HL-60/S4 treated with phorbol 12-myristate 13-acetate at 8.2 ng/mL for 4 days and 3 days (cell line): Measurements from ENCODE around the gene APH1A.
"Not testable (repeated sequence)": the region's sequence is repeated elsewhere in the genome, so short reads cannot be mapped to it uniquely, and the experiment has no call there.

ENCODE experiments used
- in situ Hi-C: fragments of 300-500 bp; cut with MboI; formaldehyde crosslinking; loops from 2 replicates; pipeline ENCODE4 v1.15.0; 2022; ENCODE audit warnings: low sequenced_read_pairs

The APH1A gene

DNA sequence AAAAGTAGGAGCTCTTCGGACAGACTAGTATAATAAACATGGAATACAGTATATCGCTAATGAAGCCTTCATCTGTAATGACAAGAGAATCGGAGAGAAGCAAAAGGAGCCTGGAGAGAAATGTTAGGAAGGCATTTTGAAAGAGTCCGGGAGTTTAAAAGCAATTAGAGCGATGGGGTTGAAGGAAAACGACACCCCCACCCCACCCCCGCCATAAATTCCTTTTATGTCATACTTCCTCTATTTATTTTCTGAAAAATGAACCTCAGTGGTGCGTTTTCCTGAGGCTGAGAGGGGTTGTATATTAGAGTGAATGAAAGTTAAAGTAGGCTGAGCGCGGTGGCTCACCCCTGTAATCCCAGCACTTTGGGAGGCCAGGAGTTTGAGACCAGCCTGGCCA is 635 bp upstream of the APH1A start:
- in situ Hi-C loops: loop anchor here (25.0 kb wide), 1 partner anchor 268 kb away; the partner anchor contains the start of gene ADAMTSL4

DNA sequence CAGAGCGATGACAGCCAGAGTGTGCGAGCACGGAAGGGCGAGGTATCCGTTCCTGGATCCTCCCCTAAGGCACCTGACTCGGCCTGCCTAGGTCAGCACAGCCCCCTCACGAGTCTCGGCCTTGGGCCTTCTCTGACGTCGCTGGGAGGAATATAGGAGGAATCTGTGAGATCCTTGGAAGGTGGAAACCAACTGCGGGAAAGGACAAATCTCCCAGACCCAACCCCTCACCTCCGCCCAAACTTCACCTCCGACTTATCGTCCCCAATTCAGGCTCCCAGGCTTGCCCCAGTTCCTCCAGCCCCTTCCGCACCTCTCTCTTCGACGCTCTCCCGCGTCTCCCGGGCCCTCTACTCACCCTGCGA is 494 bp downstream of the APH1A start:
- in situ Hi-C loops: loop anchor here (25.0 kb wide), 1 partner anchor 269 kb away; the partner anchor contains the start of gene ADAMTSL4

DNA sequence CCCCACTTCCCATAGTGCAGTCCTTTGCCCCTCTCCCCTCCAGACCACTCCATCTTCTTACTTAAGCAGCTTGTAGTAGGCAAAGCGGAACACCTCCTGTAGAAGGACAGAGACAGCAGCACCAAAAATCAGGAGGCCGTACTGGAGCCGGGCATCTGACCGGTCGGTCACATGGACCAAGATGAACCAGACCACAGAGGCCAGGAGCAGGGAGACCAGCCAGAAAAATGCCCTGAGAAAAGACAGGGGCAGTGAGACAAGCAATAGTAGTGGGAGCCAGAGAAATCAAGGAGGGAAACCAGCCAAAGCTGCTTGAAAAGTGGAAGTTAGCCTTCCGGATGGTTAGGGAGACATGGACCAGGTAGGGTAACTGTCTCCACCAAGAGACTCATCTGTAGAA is 920 bp downstream of the APH1A start:
- in situ Hi-C loops: loop anchor here (25.0 kb wide), 1 partner anchor 269 kb away; the partner anchor contains the start of gene ADAMTSL4

DNA sequence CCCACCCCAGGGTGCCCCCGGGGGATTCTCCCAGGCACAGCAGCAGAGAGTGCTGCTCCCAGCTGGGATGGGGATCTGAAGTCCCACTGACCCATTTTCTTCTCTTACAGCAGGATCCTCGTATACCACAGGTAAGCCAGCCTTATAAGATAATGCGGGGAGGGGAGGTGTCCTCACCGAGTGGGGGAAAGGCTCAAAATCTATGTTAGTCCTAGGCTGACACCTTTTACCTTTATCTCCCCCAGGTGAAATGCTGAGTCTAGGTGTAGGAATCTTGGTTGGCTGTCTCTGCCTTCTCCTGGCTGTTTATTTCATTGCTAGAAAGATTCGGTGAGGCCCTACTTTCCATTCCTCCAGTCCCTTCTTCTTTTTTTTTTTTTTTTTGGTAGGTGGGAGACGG is 5.3 kb downstream of the APH1A start:
- in situ Hi-C loops: loop anchor here (25.0 kb wide), 1 partner anchor 274 kb away; the partner anchor contains the start of gene ADAMTSL4

DNA sequence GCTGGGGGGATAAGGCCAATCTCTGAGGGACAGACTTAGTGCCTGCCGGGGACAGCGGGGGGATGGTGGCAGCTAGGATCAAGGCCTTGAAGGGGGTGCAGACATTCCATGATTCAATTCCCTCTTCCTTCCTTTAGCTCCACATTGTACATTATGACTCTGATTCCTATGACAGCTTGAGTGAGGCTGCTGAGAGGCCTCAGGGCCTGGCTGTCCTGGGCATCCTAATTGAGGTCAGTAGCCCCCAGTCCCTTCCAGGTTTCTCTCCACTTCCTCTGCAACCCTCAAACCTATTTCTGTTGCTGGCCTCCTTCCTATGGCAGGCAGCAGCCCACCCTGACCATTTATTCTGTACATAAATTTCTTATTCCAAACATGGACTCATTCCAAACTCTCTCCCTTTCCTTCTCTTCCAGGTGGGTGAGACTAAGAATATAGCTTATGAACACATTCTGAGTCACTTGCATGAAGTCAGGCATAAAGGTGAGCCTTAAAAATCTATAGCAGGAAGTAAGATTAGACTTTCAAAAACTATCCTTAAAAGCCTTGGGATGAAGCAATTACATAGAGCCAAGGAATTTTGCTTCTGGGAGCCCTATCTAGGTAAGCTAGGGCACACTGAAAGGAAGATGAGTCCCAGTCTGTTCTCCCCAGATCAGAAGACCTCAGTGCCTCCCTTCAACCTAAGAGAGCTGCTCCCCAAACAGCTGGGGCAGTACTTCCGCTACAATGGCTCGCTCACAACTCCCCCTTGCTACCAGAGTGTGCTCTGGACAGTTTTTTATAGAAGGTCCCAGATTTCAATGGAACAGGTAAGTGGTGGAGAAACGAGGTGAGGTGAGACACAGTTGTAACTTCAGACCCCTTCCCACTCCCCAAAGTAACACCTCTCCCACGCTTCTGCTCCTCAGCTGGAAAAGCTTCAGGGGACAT is 6.2 kb downstream of the APH1A start:
- in situ Hi-C loops: loop anchor here (25.0 kb wide), 1 partner anchor 275 kb away; the partner anchor contains the start of gene ADAMTSL4

DNA sequence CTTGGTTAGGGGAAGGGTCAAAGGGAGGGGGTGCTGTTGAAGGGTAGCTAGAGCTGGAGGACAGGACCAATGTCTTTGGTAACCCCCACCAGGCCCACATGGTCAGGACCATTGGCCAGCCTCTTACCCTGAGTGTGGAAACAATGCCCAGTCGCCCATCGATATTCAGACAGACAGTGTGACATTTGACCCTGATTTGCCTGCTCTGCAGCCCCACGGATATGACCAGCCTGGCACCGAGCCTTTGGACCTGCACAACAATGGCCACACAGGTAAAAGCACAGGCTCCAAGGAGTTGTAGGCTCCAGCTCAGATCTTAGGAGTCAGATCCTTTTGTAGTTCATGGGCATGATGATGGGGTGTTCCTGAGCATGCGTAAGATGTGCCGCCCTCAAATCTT is 7.4 kb downstream of the APH1A start:
- in situ Hi-C loops: loop anchor here (25.0 kb wide), 1 partner anchor 276 kb away; the partner anchor contains the start of gene ADAMTSL4

DNA sequence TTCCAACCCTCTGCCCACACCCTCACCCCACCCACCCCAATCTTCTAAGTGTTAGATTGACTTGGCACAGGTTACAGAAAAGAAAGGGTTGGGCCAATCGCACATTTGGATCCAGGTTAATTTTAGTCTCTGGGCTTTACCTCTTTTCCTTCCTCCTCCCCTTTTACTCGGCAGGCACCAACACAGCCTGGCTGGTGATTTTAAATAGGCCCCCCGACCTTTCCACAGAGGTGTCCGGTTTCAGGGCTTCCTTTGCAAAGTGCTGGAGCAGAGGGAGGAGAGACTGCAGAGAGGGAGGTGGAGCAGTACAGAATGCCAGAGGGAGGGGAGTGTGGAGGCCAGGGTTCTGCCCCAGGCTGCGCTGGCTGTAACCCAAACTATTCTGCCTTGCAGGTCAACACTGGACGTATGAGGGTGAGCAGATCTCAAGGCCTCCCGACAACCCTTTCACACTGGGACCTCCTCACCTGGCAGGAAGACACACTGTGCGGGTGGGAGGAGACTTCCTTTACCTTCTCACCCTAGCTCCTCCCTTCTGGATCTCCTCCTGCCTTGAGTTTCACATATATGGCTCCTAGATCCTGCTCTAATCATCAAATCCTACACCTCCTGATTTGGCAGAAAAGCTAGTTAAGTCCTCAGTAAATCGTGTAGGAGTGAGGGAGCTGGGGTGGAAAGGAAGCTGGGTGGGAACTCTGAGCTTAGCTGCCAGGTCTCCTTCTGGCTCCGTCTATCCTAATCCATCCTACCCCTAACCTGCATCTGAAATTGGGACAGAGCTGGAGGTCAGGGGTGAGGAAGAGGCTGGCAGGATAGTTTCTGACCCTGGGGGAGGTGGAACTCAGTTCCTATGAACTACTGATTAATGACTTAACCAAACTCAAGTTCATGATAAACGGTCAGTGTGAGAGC is 8.8 kb downstream of the APH1A start:
- in situ Hi-C loops: loop anchor here (25.0 kb wide), 1 partner anchor 277 kb away; the partner anchor contains the start of gene ADAMTSL4

DNA sequence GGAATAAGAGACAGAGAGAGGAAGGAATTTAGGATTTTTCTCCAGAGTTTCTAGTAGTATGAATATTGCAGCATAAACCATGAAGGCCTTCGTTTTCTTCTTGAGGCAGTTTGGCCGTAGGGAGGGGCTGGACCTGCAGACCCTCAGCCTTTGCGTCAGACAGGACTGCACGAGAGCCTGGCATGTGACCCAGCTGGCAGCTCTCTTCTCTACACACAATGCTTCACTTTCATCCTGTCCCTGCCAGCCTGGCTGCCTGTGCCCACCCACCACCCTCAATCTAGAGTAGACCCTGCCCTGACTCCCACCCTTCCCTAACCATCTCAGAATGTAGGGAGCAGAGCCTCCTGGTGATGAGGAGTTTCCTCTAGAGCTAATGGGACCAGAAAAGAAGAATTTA is 9.6 kb downstream of the APH1A start:
- in situ Hi-C loops: loop anchor here (25.0 kb wide), 1 partner anchor 278 kb away; the partner anchor contains the start of gene ADAMTSL4

DNA sequence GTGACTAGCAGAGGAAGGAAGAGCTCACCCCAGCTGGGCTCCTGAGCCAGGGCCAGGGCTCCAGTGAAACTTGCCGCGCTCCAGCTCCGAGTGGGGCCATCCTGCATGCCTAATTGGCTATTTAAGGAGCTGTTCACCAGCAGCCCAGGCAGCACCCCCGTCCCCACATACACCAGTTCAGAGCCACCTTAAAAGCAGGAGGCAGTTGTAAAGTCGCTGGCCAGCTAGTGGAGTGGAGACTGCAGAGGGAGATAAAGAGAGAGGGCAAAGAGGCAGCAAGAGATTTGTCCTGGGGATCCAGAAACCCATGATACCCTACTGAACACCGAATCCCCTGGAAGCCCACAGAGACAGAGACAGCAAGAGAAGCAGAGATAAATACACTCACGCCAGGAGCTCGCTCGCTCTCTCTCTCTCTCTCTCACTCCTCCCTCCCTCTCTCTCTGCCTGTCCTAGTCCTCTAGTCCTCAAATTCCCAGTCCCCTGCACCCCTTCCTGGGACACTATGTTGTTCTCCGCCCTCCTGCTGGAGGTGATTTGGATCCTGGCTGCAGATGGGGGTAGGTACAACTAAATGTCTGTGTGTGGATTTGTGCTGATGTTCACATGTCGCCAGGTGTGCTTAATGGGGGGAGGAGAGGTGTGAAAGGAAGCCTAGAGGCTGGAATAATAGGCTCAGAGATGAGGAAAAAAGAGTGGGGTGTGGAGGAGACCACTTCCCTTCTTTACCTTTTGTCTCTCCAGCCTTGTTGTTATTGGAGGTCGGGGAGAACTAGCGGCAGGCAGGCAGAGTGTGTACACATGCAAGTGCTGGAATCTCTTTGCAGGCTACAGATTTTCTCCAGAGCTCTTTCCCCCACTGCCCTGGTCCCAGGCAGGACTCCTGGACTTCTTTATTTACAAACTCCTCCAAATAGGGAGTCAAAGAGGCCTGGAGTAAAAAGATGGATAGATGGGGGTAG is 10.9 kb downstream of the APH1A start, which contains the start of gene CA14:
CA14 (plus strand) TSS at position 151 of the 962 bp plus-strand sequence; CDS start at position 506, 355 bp downstream.
- in situ Hi-C loops: loop anchor here (25.0 kb wide), 1 partner anchor 279 kb away; the partner anchor contains the start of gene ADAMTSL4

DNA sequence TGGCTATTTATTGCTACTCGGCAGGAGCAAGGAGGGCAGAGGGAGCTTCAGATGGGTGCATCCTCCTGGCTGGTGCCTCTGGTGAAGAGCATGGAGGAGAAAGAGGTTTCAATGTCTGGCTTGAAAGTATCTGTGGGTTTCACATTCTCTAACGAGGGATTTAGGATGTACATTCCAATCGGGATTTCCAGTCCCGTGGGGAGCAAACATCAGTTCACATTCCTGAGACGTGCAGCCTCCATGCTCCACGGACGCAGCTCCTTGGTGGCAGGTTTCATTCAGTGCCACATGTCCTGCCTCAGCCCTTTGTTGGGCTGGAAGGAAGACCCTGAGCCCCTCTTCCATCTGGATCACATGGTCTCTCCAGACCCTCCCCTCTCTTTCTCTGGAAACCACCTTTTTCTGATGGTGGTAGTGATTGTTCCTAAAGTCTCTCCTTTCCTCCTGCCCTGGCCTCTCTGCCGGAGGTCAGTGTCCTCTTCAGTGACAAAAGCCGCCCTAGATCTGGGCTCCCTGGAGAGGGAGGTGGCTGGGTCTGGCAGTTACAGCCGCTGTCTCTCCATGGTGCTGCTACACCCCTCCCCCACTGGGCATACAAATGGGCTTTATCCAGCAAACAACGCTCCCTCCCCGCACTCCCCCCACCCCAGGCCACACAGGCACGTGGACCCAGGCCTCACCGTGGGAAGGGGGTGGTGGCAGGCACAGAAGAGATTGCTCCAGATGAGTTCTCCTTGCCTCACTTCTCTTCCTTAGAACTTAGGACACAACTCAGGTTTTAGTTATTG is 12.1 kb downstream of the APH1A start:
- in situ Hi-C loops: loop anchor here (25.0 kb wide), 1 partner anchor 281 kb away; the partner anchor contains the start of gene ADAMTSL4

DNA sequence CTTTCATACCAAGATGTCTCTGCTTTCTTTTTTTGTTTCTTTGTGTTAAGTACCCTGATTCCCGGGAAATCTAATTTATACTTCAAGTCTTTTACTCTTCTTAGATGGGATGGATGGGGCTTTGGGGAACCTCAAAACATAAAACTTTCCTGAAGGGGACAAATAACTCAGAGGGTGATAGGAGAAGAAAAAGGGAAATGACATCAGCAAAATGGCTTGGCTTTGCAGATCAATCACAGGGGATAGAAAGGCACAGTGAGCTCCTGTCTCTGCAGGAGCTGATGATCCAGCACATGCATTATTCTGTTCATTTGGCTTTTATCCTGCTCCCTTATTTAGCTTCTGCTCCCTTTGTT is 12.6 kb downstream of the APH1A start:
- in situ Hi-C loops: loop anchor here (25.0 kb wide), 1 partner anchor 281 kb away; the partner anchor contains the start of gene ADAMTSL4

DNA sequence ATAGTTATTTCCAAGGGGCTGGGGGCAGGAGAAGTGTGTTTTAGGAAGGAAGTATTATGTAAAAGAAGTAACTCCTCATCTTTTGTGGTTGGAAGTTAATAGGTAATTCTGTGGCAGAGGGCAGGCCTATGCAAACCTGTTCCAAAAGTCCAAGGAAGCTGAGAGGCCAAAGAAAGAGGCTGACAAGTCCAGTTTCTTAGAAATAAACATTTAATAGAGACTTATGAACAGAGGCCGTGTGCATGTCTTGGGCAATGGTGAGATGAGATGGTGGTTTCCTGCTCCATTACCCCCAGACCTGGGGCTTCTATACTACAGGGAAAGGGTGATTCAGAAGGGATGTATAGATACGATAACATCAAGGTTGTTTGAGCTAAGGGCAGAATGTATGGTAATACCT is 18.9 kb downstream of the APH1A start:
- in situ Hi-C loops: loop anchor here (25.0 kb wide), 1 partner anchor 287 kb away; the partner anchor contains the start of gene ADAMTSL4

DNA sequence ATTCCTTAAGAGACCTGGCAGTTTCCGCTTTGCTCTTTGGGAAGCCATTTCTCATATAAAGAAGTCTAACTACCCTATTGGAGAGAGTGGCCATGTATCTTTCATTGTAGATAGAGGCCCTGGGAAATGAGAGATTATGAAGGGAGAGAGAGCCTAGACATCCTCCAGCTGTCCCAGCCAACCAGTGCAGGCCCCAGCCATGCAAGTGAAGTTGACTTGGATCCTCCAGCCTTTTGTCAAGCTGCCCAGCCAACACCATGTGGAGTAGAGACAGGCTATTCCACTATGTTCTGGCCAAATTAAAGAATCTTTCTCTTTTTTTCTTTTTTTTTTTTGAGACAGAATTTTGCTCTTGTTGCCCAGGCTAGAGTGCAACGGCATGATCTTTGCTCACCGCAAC is 25.8 kb downstream of the APH1A start:
- in situ Hi-C loops: no loop called here

DNA sequence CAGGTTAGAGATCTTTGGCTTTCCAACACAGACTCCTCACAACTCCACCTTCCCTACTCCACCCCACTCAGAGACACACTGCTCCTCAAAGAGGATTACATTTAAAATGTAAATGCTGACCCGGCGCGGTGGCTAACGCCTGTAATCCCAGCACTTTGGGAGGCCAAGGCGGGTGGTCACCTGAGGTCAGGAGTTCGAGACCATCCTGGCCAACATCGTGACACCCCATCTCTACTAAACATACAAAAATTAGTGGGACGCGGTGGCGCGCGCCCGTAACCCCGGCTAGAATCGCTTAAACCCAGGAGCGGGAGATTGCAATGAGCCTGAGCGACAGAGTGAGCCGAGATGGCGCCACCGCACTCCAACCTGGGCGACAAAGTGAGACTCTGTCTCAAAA is 31.1 kb downstream of the APH1A start:
- in situ Hi-C loops: no loop called here

DNA sequence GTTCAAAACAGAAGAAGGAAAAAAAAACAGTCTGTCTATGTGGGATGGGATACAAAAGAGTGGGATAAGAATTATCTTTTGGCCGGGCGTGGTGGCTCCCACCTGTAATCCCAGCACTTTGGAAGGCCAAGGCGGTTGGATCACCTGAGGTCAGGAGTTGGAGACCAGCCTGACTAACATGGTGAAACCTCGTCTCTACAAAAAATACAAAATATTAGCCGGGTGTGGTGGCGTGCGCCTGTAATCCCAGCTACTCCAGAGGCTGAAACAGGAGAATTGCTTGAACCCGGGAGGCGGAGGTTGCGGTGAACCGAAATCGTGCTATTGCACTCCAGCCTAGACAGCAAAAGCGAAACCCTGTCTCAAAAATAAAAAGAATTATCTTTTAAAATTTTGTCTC is 31.6 kb downstream of the APH1A start:
- in situ Hi-C loops: not testable (repeated sequence)

DNA sequence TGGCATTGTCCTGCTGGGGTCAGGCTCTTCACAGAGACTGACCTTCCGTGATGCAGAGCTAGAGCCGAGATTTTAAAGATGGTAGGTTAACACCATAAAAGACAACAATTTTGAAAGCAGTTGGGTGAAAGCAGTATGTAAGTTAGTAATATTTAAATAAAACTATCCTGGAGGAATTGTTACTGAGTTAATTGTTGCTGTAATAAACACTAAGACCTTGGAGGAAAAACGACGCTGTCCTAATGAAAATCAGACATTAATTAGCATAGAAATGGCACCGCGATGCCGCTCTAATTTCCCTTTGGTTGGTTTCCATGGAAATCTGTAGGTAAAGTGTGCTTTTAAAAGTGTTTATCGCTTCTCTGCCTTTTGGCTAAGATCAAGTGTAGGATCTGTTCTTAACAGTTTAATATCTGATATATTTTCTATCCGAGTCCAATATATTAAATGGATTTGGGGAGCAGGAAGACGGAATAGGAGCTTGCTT is 32.2 kb downstream of the APH1A start:
- in situ Hi-C loops: no loop called here

DNA sequence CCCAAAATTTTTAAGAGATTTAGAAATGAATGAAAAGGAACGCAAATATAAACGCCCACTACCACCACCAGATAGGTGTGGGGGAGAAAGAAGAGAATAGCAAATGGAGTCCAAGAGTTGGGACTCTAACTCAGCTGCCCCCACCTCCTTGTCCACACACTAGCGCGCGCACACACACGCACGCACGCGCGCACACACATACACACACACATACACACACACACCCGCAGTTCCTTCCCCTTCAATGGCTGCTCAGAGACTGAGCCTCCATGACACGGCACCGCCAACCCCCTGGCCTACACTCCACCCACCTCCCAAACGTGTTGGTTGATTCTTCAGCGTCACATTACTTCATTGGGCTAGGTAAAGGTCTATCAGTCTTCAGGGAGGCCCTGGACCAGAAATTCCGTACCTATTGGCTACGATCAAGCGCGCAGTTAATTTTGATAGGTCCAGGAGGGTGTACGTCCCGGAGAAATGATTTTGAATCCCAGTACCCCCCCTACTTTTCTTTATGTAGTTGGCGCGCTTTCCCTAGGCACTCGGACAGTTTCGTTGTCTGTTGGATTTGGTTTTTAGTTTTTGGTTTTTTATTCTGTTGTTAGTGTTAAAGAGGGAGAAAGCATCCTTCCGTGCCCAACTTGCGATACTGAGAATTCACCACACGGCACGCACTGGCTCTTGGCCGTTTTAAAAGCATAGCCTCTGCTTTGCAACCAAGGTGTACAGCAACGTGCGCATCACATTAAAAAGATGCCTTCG is 32.8 kb downstream of the APH1A start, which contains the start of gene ANP32E:
ANP32E (minus strand) TSS at position 261 of the 762 bp plus-strand sequence. CDS start 326 bp downstream, outside the sequence.
- in situ Hi-C loops: no loop called here
